Measurements from ENCODE around the gene OR6C4.

DNA sequence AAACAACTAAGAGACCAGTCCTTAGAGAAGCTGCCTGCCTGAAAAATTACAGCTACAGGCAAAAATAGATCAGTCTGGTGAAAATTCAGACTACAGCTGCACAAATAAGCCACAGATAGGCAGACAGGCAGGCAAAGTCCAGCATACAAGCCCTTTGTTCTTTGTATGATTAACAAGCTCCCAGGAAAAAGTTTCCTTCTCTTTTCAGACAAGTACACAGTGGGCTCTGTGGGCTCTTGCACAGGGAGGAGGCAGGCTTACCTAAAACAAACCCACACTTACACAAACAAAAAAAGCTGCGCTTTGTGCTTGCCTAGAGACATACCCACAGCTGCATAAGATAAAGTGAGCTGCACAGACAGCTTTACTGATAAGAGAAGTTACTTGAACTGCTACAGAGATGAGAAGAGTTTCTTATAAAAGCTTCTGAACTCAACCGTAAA lies 49.6 kb upstream of the OR6C4 start:
- TF ChIP-seq, protein P1, sequence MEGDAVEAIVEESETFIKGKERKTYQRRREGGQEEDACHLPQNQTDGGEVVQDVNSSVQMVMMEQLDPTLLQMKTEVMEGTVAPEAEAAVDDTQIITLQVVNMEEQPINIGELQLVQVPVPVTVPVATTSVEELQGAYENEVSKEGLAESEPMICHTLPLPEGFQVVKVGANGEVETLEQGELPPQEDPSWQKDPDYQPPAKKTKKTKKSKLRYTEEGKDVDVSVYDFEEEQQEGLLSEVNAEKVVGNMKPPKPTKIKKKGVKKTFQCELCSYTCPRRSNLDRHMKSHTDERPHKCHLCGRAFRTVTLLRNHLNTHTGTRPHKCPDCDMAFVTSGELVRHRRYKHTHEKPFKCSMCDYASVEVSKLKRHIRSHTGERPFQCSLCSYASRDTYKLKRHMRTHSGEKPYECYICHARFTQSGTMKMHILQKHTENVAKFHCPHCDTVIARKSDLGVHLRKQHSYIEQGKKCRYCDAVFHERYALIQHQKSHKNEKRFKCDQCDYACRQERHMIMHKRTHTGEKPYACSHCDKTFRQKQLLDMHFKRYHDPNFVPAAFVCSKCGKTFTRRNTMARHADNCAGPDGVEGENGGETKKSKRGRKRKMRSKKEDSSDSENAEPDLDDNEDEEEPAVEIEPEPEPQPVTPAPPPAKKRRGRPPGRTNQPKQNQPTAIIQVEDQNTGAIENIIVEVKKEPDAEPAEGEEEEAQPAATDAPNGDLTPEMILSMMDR (IDR thresholded peaks at IDR 0.05; ENCODE audit: low read depth, low read length) = no peak
- TF ChIP-seq EZH2phosphoT487 (IDR thresholded peaks at IDR 0.05; ENCODE audit: low read depth) = no peak
